ENCODE data around the gene OR1F1. TPM values are rescaled to one million over a fixed set of nuclear protein-coding genes. Genes with fewer than 3 reads are reported as not detected.
A peak's percentile ranks its signal among the peaks of the same experiment; 100 is the strongest.

OR1F1 gene
- total and polyA plus RNA-seq, 7 donors = not detected

DNA sequence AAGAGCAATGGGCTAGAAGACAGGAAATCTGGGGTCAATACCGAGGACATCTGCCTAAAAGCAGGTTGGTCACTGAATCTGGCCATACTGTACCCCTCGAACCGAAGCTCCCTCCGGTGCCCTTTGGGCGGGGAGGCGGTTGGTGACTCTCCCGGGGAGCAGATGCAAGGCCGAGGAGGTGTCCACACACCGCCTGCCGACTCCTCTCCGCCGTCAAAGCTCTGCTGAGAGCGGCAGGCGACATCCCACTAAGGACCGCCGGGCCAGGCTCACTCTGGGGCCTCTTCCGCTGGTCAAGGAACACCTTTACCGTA lies 46.5 kb downstream of the OR1F1 start:
- H3K4me1 ChIP-seq = peaks cover 0 to 15% (median 13%) of the 10 kb centered on the region in 4 donors
- TF ChIP-seq CTCF (IDR thresholded peaks at IDR 0.05) (no peak), POLR2AphosphoS5 (IDR thresholded peaks at IDR 0.05) (no peak), POLR2A (IDR thresholded peaks at IDR 0.05) (no peak), EP300 (IDR thresholded peaks at IDR 0.05) (no peak)
- H3K27ac ChIP-seq = peak overlapping the region; percentile 94 to 98 (median 96)
- peaks cover 0 to 3% (median 0%) of the 10 kb centered on the region in 4 donors for H3K9me3 ChIP-seq
- no peak for DNase-seq
- H3K36me3 ChIP-seq = peaks cover 14 to 39% (median 31%) of the 10 kb centered on the region in 4 donors
- no peaks in the 10 kb centered on the region for H3K27me3 ChIP-seq
- intact Hi-C loops (cut with DNase I) = no loop called here
- WGBS, 2 donors = 1 to 2% methylated on average over 18 of the region's 18 CpGs
- peak overlapping the region; percentile 76 to 90 (median 86) for H3K4me3 ChIP-seq

GRCh38 chr16:3234857-3235561 lies 47.0 kb downstream of the OR1F1 start, which contains the start of gene ZNF200:
Gene ZNF200 (minus strand): TSS chr16:3235158. CDS start chr16:3233755, 1,403 bp downstream.
- TF ChIP-seq POLR2AphosphoS5 (IDR thresholded peaks at IDR 0.05) (peak in 3 of 4 donors; percentile 48 to 84 (median 80)), POLR2A (IDR thresholded peaks at IDR 0.05) (peak; percentile 10 to 36), EP300 (IDR thresholded peaks at IDR 0.05) (peak in 1 of 4 donors; percentile 4), CTCF (IDR thresholded peaks at IDR 0.05) (no peak)
- Histone ChIP-seq H3K9me3 (peaks cover 0 to under 1% (median 0%) of the 10 kb centered on the region in 4 donors), H3K4me3 (peak within 1 kb of the TSS; percentile 76 to 90 (median 86)), H3K27me3 (no peaks in the 10 kb centered on the region), H3K36me3 (peaks cover 14 to 34% (median 27%) of the 10 kb centered on the region in 4 donors), H3K4me1 (peaks cover 0 to 15% (median 13%) of the 10 kb centered on the region in 4 donors), H3K27ac (peak within 1 kb of the TSS; percentile 94 to 98 (median 96))
- WGBS, 2 donors = 0% methylated on average over 56 to 58 of the region's 59 CpGs
- DNase-seq = peak; percentile 99
- intact Hi-C loops (cut with DNase I) = loop anchor here (1.0 to 5.0 kb wide), 3 partner anchors 48 to 222 kb away; partner anchors contain the start of genes TIGD7, ZNF263 and ZNF75A

DNA sequence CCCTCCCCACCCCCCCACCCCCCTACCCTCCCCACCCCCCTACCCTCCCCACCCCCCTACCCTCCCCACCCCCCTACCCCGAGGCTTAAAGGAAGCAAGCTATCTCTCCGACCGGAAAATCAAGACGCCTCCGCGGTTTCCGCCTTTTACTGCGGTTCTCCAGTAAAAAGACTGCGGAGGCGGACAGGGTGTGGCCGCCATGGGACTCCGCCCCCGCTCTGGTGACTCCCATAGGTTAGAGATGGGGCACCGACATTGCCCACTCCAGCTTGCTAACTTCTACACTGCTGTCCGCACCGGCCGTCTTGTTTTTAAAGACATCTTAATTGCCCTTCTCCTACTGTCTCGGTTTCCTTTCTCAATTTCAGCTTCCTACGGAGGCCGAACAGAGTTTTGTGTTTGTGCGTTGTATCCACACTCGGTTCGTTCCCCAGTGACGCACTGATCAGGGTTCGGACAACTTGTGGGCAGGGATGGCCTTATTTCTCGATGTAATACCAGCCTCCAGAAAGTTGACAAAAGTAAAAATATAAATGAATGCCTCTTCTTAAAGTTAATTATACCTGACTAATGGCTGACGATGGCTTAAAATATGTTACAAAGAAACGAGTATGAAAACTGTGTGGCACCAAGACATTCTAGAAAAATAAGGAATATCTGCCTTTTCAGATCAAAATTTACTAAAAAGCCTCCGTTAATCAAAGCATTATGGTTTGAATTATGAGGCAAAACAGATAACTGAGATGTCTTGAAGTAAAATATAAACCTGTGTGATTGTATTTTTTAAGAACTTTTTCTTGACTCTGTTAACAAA lies 48.1 kb downstream of the OR1F1 start:
- peaks cover 0 to 15% (median 13%) of the 10 kb centered on the region in 4 donors for H3K4me1 ChIP-seq
- no peak overlapping the region for H3K4me3 ChIP-seq
- H3K36me3 ChIP-seq = peaks cover 14 to 23% (median 17%) of the 10 kb centered on the region in 4 donors
- intact Hi-C loops (cut with DNase I) = loop anchor here (1.0 to 5.0 kb wide), 3 partner anchors 47 to 221 kb away; partner anchors contain the start of genes TIGD7, ZNF263 and ZNF75A
- DNase-seq = peak; percentile 70
- H3K27ac ChIP-seq = no peak overlapping the region
- WGBS, 2 donors = 84 to 87% methylated on average over 29 of the region's 29 CpGs
- TF ChIP-seq POLR2AphosphoS5 (IDR thresholded peaks at IDR 0.05) (no peak), EP300 (IDR thresholded peaks at IDR 0.05) (no peak), CTCF (IDR thresholded peaks at IDR 0.05) (no peak), POLR2A (IDR thresholded peaks at IDR 0.05) (no peak)
- H3K9me3 ChIP-seq = no peaks in the 10 kb centered on the region
- H3K27me3 ChIP-seq = no peaks in the 10 kb centered on the region

DNA sequence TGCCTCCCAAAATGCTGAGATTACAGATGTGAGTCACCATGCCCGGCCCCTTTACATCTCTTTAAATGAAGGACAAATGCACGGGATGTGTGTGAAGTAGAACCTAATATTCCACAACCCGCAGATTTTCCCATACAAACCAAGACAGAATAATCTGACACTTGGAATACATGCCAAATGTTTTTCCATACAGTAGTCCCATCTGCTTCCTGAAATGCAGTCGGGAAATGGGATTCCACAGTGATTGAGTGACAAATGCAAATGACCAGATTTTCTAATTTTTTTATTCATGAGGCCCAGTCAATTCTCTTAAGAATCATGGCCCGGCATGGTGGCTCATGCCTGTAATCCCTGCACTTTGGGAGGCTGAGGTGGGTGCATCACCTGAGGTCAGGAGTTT lies 53.8 kb downstream of the OR1F1 start:
- Histone ChIP-seq H3K4me1 (no peaks in the 10 kb centered on the region), H3K27me3 (no peaks in the 10 kb centered on the region), H3K36me3 (no peaks in the 10 kb centered on the region), H3K9me3 (no peaks in the 10 kb centered on the region), H3K27ac (no peak overlapping the region), H3K4me3 (no peak overlapping the region)
- intact Hi-C loops (cut with DNase I) = no loop called here
- TF ChIP-seq POLR2A (IDR thresholded peaks at IDR 0.05) (no peak), CTCF (IDR thresholded peaks at IDR 0.05) (no peak), POLR2AphosphoS5 (IDR thresholded peaks at IDR 0.05) (no peak), EP300 (IDR thresholded peaks at IDR 0.05) (no peak)
- DNase-seq = no peak
- 79 to 83% methylated on average over 5 of the region's 5 CpGs for WGBS, 2 donors

All from sigmoid colon (tissue), 7 donors.